Keratinocyte (primary cell): ENCODE results near the gene SDR9C7. TPM values are rescaled to one million over a fixed set of nuclear protein-coding genes. Genes with fewer than 3 reads are reported as not detected.

Experiments
- DNase-seq: peaks from one replicate; pipeline ENCODE4 v3.0.0-alpha.2; 2011; ENCODE audit warnings: low read depth, missing footprints, low spot score
- FAIRE-seq: peaks from 2 replicates; lab custom pipeline; 2011; peaks lifted over from hg19 to GRCh38; lab: Jason Lieb, UNC
- H2AFZ ChIP-seq: 2 replicates; pipeline ENCODE4 v1.6.0; 2012; ENCODE audit warnings: low read length, control low read depth, inconsistent platforms; ENCODE audit not compliant: control insufficient read depth
- H3K27ac ChIP-seq: 2 replicates; pipeline ENCODE4 v1.5.1; 2011; ENCODE audit warnings: low read length; ENCODE audit not compliant: control insufficient read depth, insufficient read depth
- H3K27me3 ChIP-seq: 3 replicates; pipeline ENCODE4 v1.6.0; 2011; ENCODE audit warnings: low read length; ENCODE audit not compliant: control insufficient read depth, insufficient read depth; ENCODE audit errors: extremely low read depth
- H3K36me3 ChIP-seq, 2 experiments: 2 replicates in 1 of 2; 3 replicates in 1 of 2; pipeline ENCODE4 v1.5.1; 2011; ENCODE audit warnings: low read length in 2 of 2, mild to moderate bottlenecking in 1 of 2; ENCODE audit not compliant: control insufficient read depth in 2 of 2, insufficient read depth in 2 of 2; ENCODE audit errors: extremely low read depth in 1 of 2
- H3K4me1 ChIP-seq: 3 replicates; pipeline ENCODE4 v1.5.1; 2011; ENCODE audit warnings: low read length; ENCODE audit not compliant: control insufficient read depth, insufficient read depth; ENCODE audit errors: extremely low read depth
- H3K4me2 ChIP-seq: 3 replicates; pipeline ENCODE4 v1.6.0; 2011; ENCODE audit warnings: low read depth, low read length; ENCODE audit not compliant: control insufficient read depth, insufficient read depth; ENCODE audit errors: extremely low read depth
- H3K4me3 ChIP-seq, 3 experiments: fragments of 200-600 bp in 1 of 3; sonication (generic) in 1 of 3; 2 replicates in 2 of 3; 3 replicates in 1 of 3; pipeline ENCODE4 v1.5.1; 2011 to 2016; ENCODE audit warnings: low read length in 3 of 3, mild to moderate bottlenecking in 3 of 3, control low read depth in 2 of 3, inconsistent platforms in 1 of 3, low read depth in 1 of 3, mixed read lengths in 1 of 3, mixed run types in 1 of 3, moderate library complexity in 1 of 3; ENCODE audit not compliant: control insufficient read depth in 2 of 3, insufficient read depth in 2 of 3; ENCODE audit errors: extremely low read depth in 1 of 3
- H3K79me2 ChIP-seq: 2 replicates; pipeline ENCODE4 v1.6.0; 2012; ENCODE audit warnings: low read length; ENCODE audit not compliant: control insufficient read depth, insufficient read depth
- H3K9ac ChIP-seq: 3 replicates; pipeline ENCODE4 v1.6.0; 2011; ENCODE audit warnings: low read length; ENCODE audit not compliant: control insufficient read depth, insufficient read depth; ENCODE audit errors: extremely low read depth
- H3K9me1 ChIP-seq: 3 replicates; pipeline ENCODE4 v1.6.0; 2011; ENCODE audit warnings: low read length; ENCODE audit not compliant: control insufficient read depth, insufficient read depth; ENCODE audit errors: extremely low read depth
- H3K9me3 ChIP-seq: 2 replicates; pipeline ENCODE4 v1.5.1; 2012; ENCODE audit warnings: low read depth, low read length; ENCODE audit not compliant: control insufficient read depth
- H4K20me1 ChIP-seq: 3 replicates; pipeline ENCODE4 v1.6.0; 2011; ENCODE audit warnings: low read length; ENCODE audit not compliant: control insufficient read depth, insufficient read depth; ENCODE audit errors: extremely low read depth
- EZH2 ChIP-seq: IDR thresholded peaks from one replicate; pipeline ENCODE4 v1.6.1; 2012; ENCODE audit warnings: inconsistent platforms, mild to moderate bottlenecking, low read length, moderate library complexity
- dilution Hi-C: fragments of 300-500 bp; cut with MboI; formaldehyde crosslinking; loops from one replicate; pipeline ENCODE4 v1.7.0; 2020; ENCODE audit warnings: low sequenced_read_pairs; ENCODE audit not compliant: extremely low pct_ligation_motif_present
- polyA plus RNA-seq, 5 experiments: library from polyadenylated mRNA; depleted of rRNA in 3 of 5; stranded (reverse) in 3 of 5; stranded (forward) in 1 of 5; unstranded in 1 of 5; fragments of >200 nt; gene quantifications; 1 replicate in 1 of 5; 2 replicates in 3 of 5; 3 replicates in 1 of 5; pipeline versions ENCODE4 v1.2.1 to v1.2.3, GENCODE V29; 2011 to 2012; ENCODE audit warnings: missing spikeins in 2 of 5, low read depth in 1 of 5, low replicate concordance in 1 of 5
- TF ChIP-seq, protein P1 (sequence below), 3 experiments: IDR thresholded peaks in 1 of 3; conservative IDR thresholded peaks in 1 of 3; optimal IDR thresholded peaks in 1 of 3; 2 replicates in 2 of 3; 3 replicates in 1 of 3; pipeline versions ENCODE3 to v1.5.1; 2011; ENCODE audit warnings: low read length in 3 of 3, mild to moderate bottlenecking in 3 of 3, moderate library complexity in 2 of 3, control low read depth in 1 of 3, inconsistent platforms in 1 of 3; ENCODE audit not compliant: insufficient read depth in 2 of 3; ENCODE audit errors: extremely low read depth in 1 of 3

Gene SDR9C7
- polyA plus RNA-seq, 1 donor (not counting 4 experiments of a cell fraction or from before 2014, with no cell fraction given): 1.3 TPM

DNA sequence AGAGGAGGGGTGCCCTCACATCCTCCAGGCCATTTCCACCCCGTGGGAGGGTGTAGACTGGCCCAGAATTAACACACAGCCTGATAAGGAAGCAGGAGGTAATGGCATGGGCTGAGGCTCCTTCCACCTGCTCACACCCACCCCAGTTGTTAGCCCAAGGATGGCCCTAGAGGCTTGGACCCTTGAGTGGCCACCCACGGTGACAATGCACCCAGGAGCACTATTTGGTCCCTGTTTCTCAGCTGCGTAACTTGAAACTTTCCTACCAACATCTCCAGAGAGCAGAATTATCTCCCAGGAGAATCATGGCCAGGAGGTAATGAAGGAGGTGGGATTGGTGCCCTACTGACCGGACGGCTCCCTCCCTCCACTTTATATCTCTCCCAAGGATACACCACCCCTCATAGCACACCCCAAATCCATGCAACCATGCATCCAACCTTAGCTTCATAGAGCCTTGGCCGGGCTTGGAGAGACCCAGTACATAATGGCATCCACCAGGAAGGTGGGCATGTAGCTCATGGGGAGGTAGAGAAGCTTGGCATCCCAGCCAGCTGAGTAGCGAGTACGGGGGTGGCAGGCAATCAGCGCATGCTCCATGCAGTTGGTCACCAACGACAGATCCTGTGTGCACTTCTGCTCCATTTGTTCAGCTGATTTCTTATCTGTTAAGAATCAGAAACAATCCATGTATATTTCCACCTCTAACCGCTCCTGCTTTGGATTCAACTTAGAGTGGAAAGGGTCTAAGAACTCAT lies 17.6 kb upstream of the SDR9C7 start:
- Histone ChIP-seq H3K36me3 (no peaks in the 10 kb centered on the region), H3K27ac (no peak overlapping the region), H4K20me1 (no peaks in the 10 kb centered on the region), H3K9ac (no peak overlapping the region), H3K9me1 (no peaks in the 10 kb centered on the region), H3K4me3 (no peak overlapping the region), H3K79me2 (no peaks in the 10 kb centered on the region), H2AFZ (no peak overlapping the region), H3K27me3 (no peaks in the 10 kb centered on the region), H3K9me3 (no peaks in the 10 kb centered on the region), H3K4me2 (no peak overlapping the region), H3K4me1 (peaks cover 5% of the 10 kb centered on the region)
- DNase-seq: no peak
- dilution Hi-C loops: no loop called here
- FAIRE-seq: no peak
- TF ChIP-seq, protein P1, sequence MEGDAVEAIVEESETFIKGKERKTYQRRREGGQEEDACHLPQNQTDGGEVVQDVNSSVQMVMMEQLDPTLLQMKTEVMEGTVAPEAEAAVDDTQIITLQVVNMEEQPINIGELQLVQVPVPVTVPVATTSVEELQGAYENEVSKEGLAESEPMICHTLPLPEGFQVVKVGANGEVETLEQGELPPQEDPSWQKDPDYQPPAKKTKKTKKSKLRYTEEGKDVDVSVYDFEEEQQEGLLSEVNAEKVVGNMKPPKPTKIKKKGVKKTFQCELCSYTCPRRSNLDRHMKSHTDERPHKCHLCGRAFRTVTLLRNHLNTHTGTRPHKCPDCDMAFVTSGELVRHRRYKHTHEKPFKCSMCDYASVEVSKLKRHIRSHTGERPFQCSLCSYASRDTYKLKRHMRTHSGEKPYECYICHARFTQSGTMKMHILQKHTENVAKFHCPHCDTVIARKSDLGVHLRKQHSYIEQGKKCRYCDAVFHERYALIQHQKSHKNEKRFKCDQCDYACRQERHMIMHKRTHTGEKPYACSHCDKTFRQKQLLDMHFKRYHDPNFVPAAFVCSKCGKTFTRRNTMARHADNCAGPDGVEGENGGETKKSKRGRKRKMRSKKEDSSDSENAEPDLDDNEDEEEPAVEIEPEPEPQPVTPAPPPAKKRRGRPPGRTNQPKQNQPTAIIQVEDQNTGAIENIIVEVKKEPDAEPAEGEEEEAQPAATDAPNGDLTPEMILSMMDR (optimal IDR thresholded peaks at IDR 0.05 in 1 of 3, IDR thresholded peaks at IDR 0.05 in 1 of 3, conservative IDR thresholded peaks at IDR 0.05 in 1 of 3; ENCODE audit: extremely low read depth in 1 of 3, insufficient read depth in 2 of 3, low read length in 3 of 3): no peak
- no peak for TF ChIP-seq EZH2

DNA sequence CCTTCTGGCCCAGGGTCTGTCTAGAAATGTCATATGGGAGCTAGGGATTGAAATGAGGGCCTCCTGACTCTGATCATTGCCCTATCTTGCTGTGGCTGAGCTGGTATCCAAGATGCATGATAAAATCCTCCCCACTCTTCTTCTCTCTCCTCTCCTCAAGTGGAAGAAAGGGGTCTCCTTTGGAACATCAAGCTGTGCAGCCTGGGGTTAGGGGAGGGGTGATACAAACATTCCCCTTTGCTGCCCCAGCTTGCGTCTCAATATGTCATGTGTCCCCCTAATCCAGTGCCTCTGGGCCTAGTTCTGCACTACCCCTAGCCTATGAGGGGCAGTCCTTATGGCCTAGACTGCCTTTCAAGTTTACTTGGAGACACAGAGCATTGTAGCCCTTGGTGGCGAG lies 14.7 kb upstream of the SDR9C7 start:
- Histone ChIP-seq H3K9ac (no peak overlapping the region), H2AFZ (no peak overlapping the region), H3K4me2 (no peak overlapping the region), H3K36me3 (no peaks in the 10 kb centered on the region), H3K4me3 (no peak overlapping the region), H3K9me3 (no peaks in the 10 kb centered on the region), H3K79me2 (no peaks in the 10 kb centered on the region), H3K4me1 (no peaks in the 10 kb centered on the region), H3K27me3 (no peaks in the 10 kb centered on the region), H4K20me1 (no peaks in the 10 kb centered on the region), H3K27ac (no peak overlapping the region), H3K9me1 (no peaks in the 10 kb centered on the region)
- no peak for DNase-seq
- FAIRE-seq: no peak
- dilution Hi-C loops: no loop called here
- TF ChIP-seq EZH2: no peak
- TF ChIP-seq, protein P1 (optimal IDR thresholded peaks at IDR 0.05 in 1 of 3, IDR thresholded peaks at IDR 0.05 in 1 of 3, conservative IDR thresholded peaks at IDR 0.05 in 1 of 3; ENCODE audit: extremely low read depth in 1 of 3, insufficient read depth in 2 of 3, low read length in 3 of 3): no peak
